ENCODE measurements around the gene TMEM254. TPM values are rescaled to one million over a fixed set of nuclear protein-coding genes. Genes with fewer than 3 reads are reported as not detected.
"Not testable (repeated sequence)": the region's sequence is repeated elsewhere in the genome, so short reads cannot be mapped to it uniquely, and the experiment has no call there.

Gene TMEM254
- total RNA-seq, 4 donors from 2014 or later: 7.4 to 31.5 (median 20.3) TPM

- TF ChIP-seq POLR2A (IDR thresholded peaks at IDR 0.05) (no peak), CTCF (IDR thresholded peaks at IDR 0.05) (no peak)
Measured at GRCh38 chr10:80090121-80090520, 11.7 kb downstream of the TMEM254 start.

GRCh38 chr10:80094231-80094630 is 15.8 kb downstream of the TMEM254 start:
- Histone ChIP-seq H3K27ac (no peak overlapping the region), H3K36me3 (no peaks in the 10 kb centered on the region), H3K9me3 (no peaks in the 10 kb centered on the region), H3K27me3 (no peaks in the 10 kb centered on the region), H3K4me1 (no peaks in the 10 kb centered on the region), H3K4me3 (no peak overlapping the region)
- no peak for DNase-seq
- no peak for TF ChIP-seq CTCF (IDR thresholded peaks at IDR 0.05)

More at GRCh38 chr10:80090121-80090520, 11.7 kb downstream of the TMEM254 start:
- Histone ChIP-seq H3K36me3 (peaks cover 0 to 8% (median 0%) of the 10 kb centered on the region in 3 donors), H3K4me1 (no peaks in the 10 kb centered on the region), H3K4me3 (no peak overlapping the region), H3K27ac (no peak overlapping the region), H3K9me3 (no peaks in the 10 kb centered on the region), H3K27me3 (no peaks in the 10 kb centered on the region)
- DNase-seq: no peak

GRCh38 chr10:80098272-80098671 is 19.8 kb downstream of the TMEM254 start:
- DNase-seq, H3K36me3 ChIP-seq, H3K4me1 ChIP-seq, H3K4me3 ChIP-seq, H3K27me3 ChIP-seq, H3K27ac ChIP-seq, H3K9me3 ChIP-seq: not testable (repeated sequence)

DNA sequence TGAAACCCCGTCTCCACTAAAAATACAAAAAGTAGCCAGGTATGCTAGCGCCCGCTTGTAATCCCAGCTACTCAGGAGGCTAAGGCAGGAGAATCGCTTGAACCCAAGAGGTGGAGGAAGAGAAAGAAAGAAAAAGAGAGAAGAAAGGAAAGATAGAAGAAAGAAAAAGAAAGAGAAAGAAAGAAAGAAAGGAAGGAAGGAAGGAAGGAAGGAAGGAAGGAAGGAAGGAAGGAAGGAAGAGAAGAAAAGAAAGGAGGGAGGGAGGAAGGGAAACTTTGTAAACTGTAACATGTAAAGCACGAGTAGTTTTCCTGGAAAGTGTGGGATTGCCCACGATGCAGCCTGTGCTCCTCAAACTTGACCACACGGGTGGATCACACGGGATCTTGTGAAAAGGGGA is 20.8 kb downstream of the TMEM254 start:
- not testable (repeated sequence) for H3K27ac ChIP-seq, H3K9me3 ChIP-seq, DNase-seq, H3K36me3 ChIP-seq, H3K4me3 ChIP-seq, H3K4me1 ChIP-seq, H3K27me3 ChIP-seq

DNA sequence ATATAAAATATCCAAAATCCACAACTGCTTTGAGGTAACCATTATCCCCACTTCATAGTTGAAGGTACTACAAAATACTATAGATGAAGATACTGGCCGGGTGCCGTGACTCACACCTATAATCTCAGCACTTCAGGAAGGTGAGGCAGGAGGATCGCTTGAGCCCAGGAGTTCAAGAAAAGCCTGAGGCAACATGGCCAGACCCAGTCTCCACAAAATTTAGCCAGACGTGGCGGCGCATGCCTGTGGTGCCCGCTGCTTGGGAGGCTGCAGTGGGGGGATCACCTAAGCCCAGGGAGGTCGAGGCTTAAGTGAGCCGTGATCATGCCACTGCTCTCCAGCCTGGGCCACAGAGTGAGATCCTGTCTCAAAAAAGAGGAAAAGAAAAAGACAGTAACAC is 21.7 kb downstream of the TMEM254 start:
- no peaks in the 10 kb centered on the region for H3K27me3 ChIP-seq
- no peak overlapping the region for H3K27ac ChIP-seq
- no peaks in the 10 kb centered on the region for H3K9me3 ChIP-seq
- no peak for TF ChIP-seq CTCF (IDR thresholded peaks at IDR 0.05)
- no peak for TF ChIP-seq POLR2A (IDR thresholded peaks at IDR 0.05)
- no peak for DNase-seq
- H3K4me3 ChIP-seq: no peak overlapping the region
- H3K4me1 ChIP-seq: no peaks in the 10 kb centered on the region
- no peaks in the 10 kb centered on the region for H3K36me3 ChIP-seq

GRCh38 chr10:80100861-80101695 is 22.6 kb downstream of the TMEM254 start:
- no peak for DNase-seq
- Histone ChIP-seq H3K4me1 (no peaks in the 10 kb centered on the region), H3K27ac (no peak overlapping the region), H3K9me3 (no peaks in the 10 kb centered on the region), H3K27me3 (no peaks in the 10 kb centered on the region), H3K4me3 (no peak overlapping the region), H3K36me3 (no peaks in the 10 kb centered on the region)
- TF ChIP-seq POLR2A (IDR thresholded peaks at IDR 0.05) (no peak), CTCF (IDR thresholded peaks at IDR 0.05) (no peak)
